IMR-90 (cell line): Measurements from ENCODE around the gene NXPH4. TPM values are rescaled to one million over a fixed set of nuclear protein-coding genes. Genes with fewer than 3 reads are reported as not detected.

Source experiments
- ATAC-seq: fragments of 200-7000 bp; cut with Tn5 transposase; 2 replicates; pipeline ENCODE4 v1.9.1; 2020; ENCODE audit warnings: low read depth, mild to moderate bottlenecking, moderate library complexity
- BruUV-seq: library from RNA; stranded (reverse); fragments of 400-500 nt; replicated peaks from 2 replicates; lab custom pipeline; 2021; lab: Mats Ljungman, UMichigan
- CTCF ChIA-PET: fragments of 300-600 bp; formaldehyde crosslinking; extraction: SDS; loops from one replicate; lab custom pipeline; 2021; ENCODE audit warnings: antibody characterized with exemption; lab: Yijun Ruan, JAX
- POLR2A ChIA-PET: fragments of 300-600 bp; sonication (Branson Sonifier 250); formaldehyde crosslinking; loops from one replicate; lab custom pipeline; 2022; ENCODE audit warnings: antibody characterized with exemption; ENCODE audit not compliant: unreplicated experiment; lab: Charles Lee
- DNase-seq: peaks from one replicate; pipeline ENCODE4 v3.0.0; 2013
- H2AFZ ChIP-seq: replicated peaks from 2 replicates; pipeline ENCODE3; 2013; ENCODE audit warnings: low read length, mild to moderate bottlenecking; ENCODE audit not compliant: poor library complexity
- H2AK5ac ChIP-seq: 2 replicates; pipeline ENCODE4 v1.6.1; 2013; ENCODE audit warnings: low read depth, low read length, inconsistent platforms
- H2AK9ac ChIP-seq: replicated peaks from 2 replicates; pipeline ENCODE3; 2013; ENCODE audit warnings: mild to moderate bottlenecking, low read depth, low read length, moderate library complexity; ENCODE audit not compliant: poor library complexity
- H2BK120ac ChIP-seq: 2 replicates; pipeline ENCODE4 v1.6.1; 2013; ENCODE audit warnings: low read depth, low read length, inconsistent platforms
- H2BK15ac ChIP-seq: 3 replicates; pipeline ENCODE4 v1.6.1; 2013; ENCODE audit warnings: low read depth, low read length, inconsistent platforms
- H2BK20ac ChIP-seq: 2 replicates; pipeline ENCODE4 v1.6.1; 2013; ENCODE audit warnings: low read depth, mild to moderate bottlenecking, inconsistent platforms, low read length, moderate library complexity
- H2BK5ac ChIP-seq: 2 replicates; pipeline ENCODE4 v1.6.1; 2013; ENCODE audit warnings: mild to moderate bottlenecking, low read depth, low read length, inconsistent platforms; ENCODE audit not compliant: poor library complexity, severe bottlenecking
- H3K14ac ChIP-seq: replicated peaks from 2 replicates; pipeline ENCODE4 v1.6.1; 2013; ENCODE audit warnings: low read depth, low read length, inconsistent platforms
- H3K18ac ChIP-seq: 2 replicates; pipeline ENCODE4 v1.6.1; 2013; ENCODE audit warnings: low read depth, low read length, control low read depth
- H3K23ac ChIP-seq: 2 replicates; pipeline ENCODE4 v1.6.1; 2013; ENCODE audit warnings: low read depth, low read length, inconsistent platforms
- H3K27ac ChIP-seq: 2 replicates; pipeline ENCODE4 v1.5.1; 2013; ENCODE audit warnings: mild to moderate bottlenecking, control low read depth, low read length; ENCODE audit not compliant: insufficient read depth
- H3K27me3 ChIP-seq: 2 replicates; pipeline ENCODE4 v1.6.1; 2013; ENCODE audit warnings: low read length; ENCODE audit not compliant: control insufficient read depth, insufficient read depth
- H3K36me3 ChIP-seq: 2 replicates; pipeline ENCODE4 v1.6.1; 2013; ENCODE audit warnings: low read length, mixed read lengths; ENCODE audit not compliant: control insufficient read depth, insufficient read depth
- H3K4ac ChIP-seq: 2 replicates; pipeline ENCODE4 v1.6.1; 2013; ENCODE audit warnings: low read depth, low read length, inconsistent platforms
- H3K4me1 ChIP-seq: 2 replicates; pipeline ENCODE4 v1.6.1; 2013; ENCODE audit warnings: low read length, mixed read lengths; ENCODE audit not compliant: control insufficient read depth, insufficient read depth
- H3K4me2 ChIP-seq: 2 replicates; pipeline ENCODE4 v1.6.1; 2013; ENCODE audit warnings: low read depth, mild to moderate bottlenecking, control low read depth, low read length, moderate library complexity
- H3K4me3 ChIP-seq: 2 replicates; pipeline ENCODE4 v1.5.1; 2013; ENCODE audit warnings: low read depth, mild to moderate bottlenecking, control low read depth, low read length, moderate library complexity; ENCODE audit not compliant: insufficient read depth
- H3K56ac ChIP-seq: 2 replicates; pipeline ENCODE4 v1.6.1; 2013; ENCODE audit warnings: low read length, inconsistent platforms; ENCODE audit not compliant: insufficient read depth; ENCODE audit errors: extremely low read depth
- H3K79me1 ChIP-seq, 2 experiments: 2 replicates each; pipeline ENCODE4 v1.6.1; 2013; ENCODE audit warnings: low read length in 2 of 2, inconsistent platforms in 1 of 2, low read depth in 1 of 2
- H3K9ac ChIP-seq: 2 replicates; pipeline ENCODE4 v1.6.1; 2013; ENCODE audit warnings: low read depth, low read length, control low read depth
- H3K9me1 ChIP-seq: 2 replicates; pipeline ENCODE4 v1.6.1; 2013; ENCODE audit warnings: low read length, inconsistent platforms; ENCODE audit not compliant: insufficient read depth
- H3K9me3 ChIP-seq: 2 replicates; pipeline ENCODE4 v1.6.1; 2013; ENCODE audit warnings: low read length; ENCODE audit not compliant: control insufficient read depth, insufficient read depth
- H4K20me1 ChIP-seq: 2 replicates; pipeline ENCODE4 v1.6.1; 2013; ENCODE audit warnings: low read length, inconsistent platforms; ENCODE audit not compliant: insufficient read depth
- H4K5ac ChIP-seq: 2 replicates; pipeline ENCODE4 v1.6.1; 2013; ENCODE audit warnings: mild to moderate bottlenecking, low read depth, low read length, control low read depth
- H4K8ac ChIP-seq, 2 experiments: 2 replicates each; pipeline ENCODE4 v1.6.1; 2013; ENCODE audit warnings: low read depth in 2 of 2, low read length in 2 of 2, control low read depth in 1 of 2, inconsistent platforms in 1 of 2
- H4K91ac ChIP-seq: 2 replicates; pipeline ENCODE4 v1.6.1; 2013; ENCODE audit warnings: low read depth, low read length, inconsistent platforms; ENCODE audit not compliant: insufficient read depth
- BHLHE40 ChIP-seq: fragments of 150-350 bp; IDR thresholded peaks from 2 replicates; pipeline ENCODE4 v1.6.1; 2016; ENCODE audit warnings: mild to moderate bottlenecking, low read depth, low read length
- CEBPB ChIP-seq: IDR thresholded peaks from 2 replicates; pipeline ENCODE4 v1.6.1; 2012; ENCODE audit warnings: low read depth, low read length, improper control_type of control experiment
- CHD1 ChIP-seq: IDR thresholded peaks from 2 replicates; pipeline ENCODE4 v1.6.1; 2012; ENCODE audit warnings: low read depth, low read length, improper control_type of control experiment
- CTCF ChIP-seq: conservative IDR thresholded peaks from 2 replicates; pipeline ENCODE4 v1.5.1; 2012; ENCODE audit warnings: mild to moderate bottlenecking, low read depth, low read length, improper control_type of control experiment
- FOS ChIP-seq: fragments of 150-350 bp; IDR thresholded peaks from 2 replicates; pipeline ENCODE4 v1.6.1; 2016; ENCODE audit warnings: low read depth, low read length
- MAFK ChIP-seq: IDR thresholded peaks from 2 replicates; pipeline ENCODE4 v1.6.1; 2012; ENCODE audit warnings: low read depth, low read length, improper control_type of control experiment
- MAZ ChIP-seq: IDR thresholded peaks from 2 replicates; pipeline ENCODE4 v1.6.1; 2012; ENCODE audit warnings: low read depth, mild to moderate bottlenecking, low read length, improper control_type of control experiment, moderate library complexity, borderline replicate concordance
- MXI1 ChIP-seq: IDR thresholded peaks from 2 replicates; pipeline ENCODE4 v1.6.1; 2012; ENCODE audit warnings: low read depth, mild to moderate bottlenecking, low read length, moderate library complexity, borderline replicate concordance
- NFE2L2 ChIP-seq: fragments of 150-350 bp; IDR thresholded peaks from 2 replicates; pipeline ENCODE4 v1.6.1; 2016; ENCODE audit warnings: low read depth, mild to moderate bottlenecking, low read length
- POLR2A ChIP-seq: IDR thresholded peaks from 2 replicates; pipeline ENCODE4 v1.6.1; 2012; ENCODE audit warnings: mild to moderate bottlenecking, low read depth, low read length
- RAD21 ChIP-seq: IDR thresholded peaks from 2 replicates; pipeline ENCODE4 v1.6.1; 2012; ENCODE audit warnings: low read length, improper control_type of control experiment
- RCOR1 ChIP-seq: IDR thresholded peaks from 2 replicates; pipeline ENCODE4 v1.6.1; 2012; ENCODE audit warnings: mild to moderate bottlenecking, low read length, improper control_type of control experiment; ENCODE audit not compliant: insufficient replicate concordance
- RFX5 ChIP-seq: IDR thresholded peaks from 2 replicates; pipeline ENCODE4 v1.8.0; 2012; ENCODE audit warnings: low read depth, mild to moderate bottlenecking, low read length, moderate library complexity
- SMC3 ChIP-seq: fragments of 150-350 bp; IDR thresholded peaks from 2 replicates; pipeline ENCODE4 v1.6.1; 2016; ENCODE audit warnings: low read depth, mild to moderate bottlenecking, antibody characterized with exemption, low read length, moderate library complexity
- whole genome bisulfite sequencing, 2 experiments: methylation state at CpG; one replicate each; pipeline versions ENCODE4 v1.1.5 to v1.1.7; 2013; ENCODE audit warnings: missing lambda C conversion rate in 2 of 2; ENCODE audit not compliant: insufficient read length in 1 of 2; ENCODE audit errors: extremely low coverage in 2 of 2; 5-methylcytosine and 5-hydroxymethylcytosine counted together
- dilution Hi-C: fragments of 300-500 bp; cut with HindIII; formaldehyde crosslinking; loops from one replicate; pipeline ENCODE4 v1.14.3; 2018; ENCODE audit warnings: low sequenced_read_pairs; ENCODE audit not compliant: unreplicated experiment
- in situ Hi-C: fragments of 300-500 bp; cut with MboI; formaldehyde crosslinking; loops from 3 replicates; pipeline ENCODE4 v1.14.3; 2019; ENCODE audit warnings: low sequenced_read_pairs, inconsistent platforms, mixed read lengths
- intact Hi-C: fragments of 100-400 bp; cut with micrococcal nuclease; formaldehyde crosslinking; loops from 2 replicates; pipeline ENCODE4 v1.10.0; 2022
- polyA plus RNA-seq, 3 experiments: library from polyadenylated mRNA; depleted of rRNA; stranded (reverse); fragments of >200 nt; gene quantifications; 2 replicates each; pipeline ENCODE4 v1.2.3, GENCODE V29; 2012; ENCODE audit warnings: low replicate concordance in 1 of 3
- total RNA-seq: library from RNA; depleted of rRNA; stranded (reverse); fragments of >200 nt; gene quantifications from 2 replicates; pipeline ENCODE4 v1.2.3, GENCODE V29; 2012
- TF ChIP-seq, protein P1 (sequence below): fragments of 150-350 bp; IDR thresholded peaks from 2 replicates; pipeline ENCODE4 v1.6.1; 2016; ENCODE audit warnings: low read depth, mild to moderate bottlenecking, low read length, moderate library complexity, borderline replicate concordance
- TF ChIP-seq, protein P2 (sequence below): fragments of 150-350 bp; IDR thresholded peaks from 2 replicates; pipeline ENCODE4 v1.6.1; 2017; ENCODE audit warnings: mild to moderate bottlenecking, antibody characterized with exemption, low read length, low read depth

Gene NXPH4
- total and polyA plus RNA-seq, 2 of the 4 experiments (the other 2 are of a cell fraction): 0.36 to 3.8 TPM

GRCh38 chr12:57171668-57172067 is 44.9 kb upstream of the NXPH4 start:
- H3K23ac ChIP-seq: no peak overlapping the region
- H3K56ac ChIP-seq: no peak overlapping the region
- H2BK5ac ChIP-seq: no peak overlapping the region
- no peak overlapping the region for H3K4ac ChIP-seq
- TF ChIP-seq BHLHE40: no peak
- peak; percentile 30; the same call in 1 of the 2 replicates for TF ChIP-seq RAD21
- TF ChIP-seq FOS: no peak
- TF ChIP-seq, protein P1, sequence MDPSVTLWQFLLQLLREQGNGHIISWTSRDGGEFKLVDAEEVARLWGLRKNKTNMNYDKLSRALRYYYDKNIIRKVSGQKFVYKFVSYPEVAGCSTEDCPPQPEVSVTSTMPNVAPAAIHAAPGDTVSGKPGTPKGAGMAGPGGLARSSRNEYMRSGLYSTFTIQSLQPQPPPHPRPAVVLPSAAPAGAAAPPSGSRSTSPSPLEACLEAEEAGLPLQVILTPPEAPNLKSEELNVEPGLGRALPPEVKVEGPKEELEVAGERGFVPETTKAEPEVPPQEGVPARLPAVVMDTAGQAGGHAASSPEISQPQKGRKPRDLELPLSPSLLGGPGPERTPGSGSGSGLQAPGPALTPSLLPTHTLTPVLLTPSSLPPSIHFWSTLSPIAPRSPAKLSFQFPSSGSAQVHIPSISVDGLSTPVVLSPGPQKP: no peak
- TF ChIP-seq MXI1: peak; percentile 76; the same call in 1 of the 2 replicates
- peak; percentile 23; the same call in 1 of the 2 replicates for TF ChIP-seq SMC3
- TF ChIP-seq RCOR1: no peak
- TF ChIP-seq MAZ: peak; percentile 53; the same call in 1 of the 2 replicates
- peak; percentile 26; the same call in 1 of the 2 replicates for TF ChIP-seq CTCF
- TF ChIP-seq, protein P2, sequence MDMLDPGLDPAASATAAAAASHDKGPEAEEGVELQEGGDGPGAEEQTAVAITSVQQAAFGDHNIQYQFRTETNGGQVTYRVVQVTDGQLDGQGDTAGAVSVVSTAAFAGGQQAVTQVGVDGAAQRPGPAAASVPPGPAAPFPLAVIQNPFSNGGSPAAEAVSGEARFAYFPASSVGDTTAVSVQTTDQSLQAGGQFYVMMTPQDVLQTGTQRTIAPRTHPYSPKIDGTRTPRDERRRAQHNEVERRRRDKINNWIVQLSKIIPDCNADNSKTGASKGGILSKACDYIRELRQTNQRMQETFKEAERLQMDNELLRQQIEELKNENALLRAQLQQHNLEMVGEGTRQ: no peak
- TF ChIP-seq CHD1: no peak
- no peak for TF ChIP-seq RFX5
- TF ChIP-seq MAFK: no peak
- no peak for TF ChIP-seq POLR2A
- TF ChIP-seq CEBPB: no peak
- TF ChIP-seq NFE2L2: no peak
- DNase-seq (peak; percentile 84), ATAC-seq (peak; percentile 78)
- POLR2A ChIA-PET: interaction anchor here (0.5 to 0.6 kb wide), 2 partner anchors 44 to 98 kb away, joined by 3 read pairs; no protein-coding TSS in a partner anchor
- peaks cover 88% of the 10 kb centered on the region for H3K36me3 ChIP-seq
- H2BK15ac ChIP-seq: no peak overlapping the region
- no peak overlapping the region for H2AK9ac ChIP-seq
- no peak overlapping the region for H4K91ac ChIP-seq
- CTCF ChIA-PET: interaction anchor here (1.2 kb wide), 1 partner anchor 47 kb away, joined by 5 read pairs; no protein-coding TSS in a partner anchor
- no peak overlapping the region for H3K4me2 ChIP-seq
- in situ Hi-C loops (no loop called here), dilution Hi-C loops (no loop called here), intact Hi-C loops (no loop called here)
- no peak overlapping the region for H4K5ac ChIP-seq
- H3K4me1 ChIP-seq: peaks cover 12% of the 10 kb centered on the region
- no peak overlapping the region for H3K27ac ChIP-seq
- no peak overlapping the region for H2AK5ac ChIP-seq
- no peaks in the 10 kb centered on the region; the same call in 1 of the 2 replicates for H3K9me1 ChIP-seq
- no peak overlapping the region for H3K14ac ChIP-seq
- no peak overlapping the region for H3K4me3 ChIP-seq
- peaks cover 10 to 65% of the 10 kb centered on the region in 2 experiments for H3K79me1 ChIP-seq
- no peak overlapping the region for H2BK20ac ChIP-seq
- H4K8ac ChIP-seq: no peak overlapping the region
- H2BK120ac ChIP-seq: no peak overlapping the region
- H3K9ac ChIP-seq: no peak overlapping the region
- H2AFZ ChIP-seq: no peak overlapping the region
- no peaks in the 10 kb centered on the region for H3K9me3 ChIP-seq
- H4K20me1 ChIP-seq: peaks cover 50% of the 10 kb centered on the region
- no TSS peak for BruUV-seq
- H3K18ac ChIP-seq: no peak overlapping the region
- no peaks in the 10 kb centered on the region for H3K27me3 ChIP-seq
- no CpG with 5 or more reads among the region's 4 CpGs for WGBS, 2 experiments
